ENCODE results near the gene ITPR1.

The ITPR1 gene

DNA sequence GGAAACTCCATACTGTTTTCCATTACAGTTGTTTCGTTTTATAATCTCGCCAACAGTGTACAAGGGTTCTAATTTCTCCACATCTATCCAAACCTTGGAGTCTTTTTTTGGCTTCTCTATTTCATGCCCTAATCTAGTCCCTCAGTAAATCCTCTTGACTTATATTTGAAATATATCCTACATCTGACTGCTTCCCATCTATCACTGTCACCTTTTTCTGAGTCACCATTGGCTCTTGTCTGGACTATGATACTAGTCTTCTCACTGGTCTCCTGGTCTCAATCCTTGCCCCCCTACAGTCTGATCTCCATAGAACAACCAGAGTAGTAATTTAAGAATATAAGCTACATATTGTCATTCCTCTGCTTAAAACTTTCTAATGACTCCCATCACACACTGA, 80.0 kb downstream of the ITPR1 start:
- TF ChIP-seq, protein P1, sequence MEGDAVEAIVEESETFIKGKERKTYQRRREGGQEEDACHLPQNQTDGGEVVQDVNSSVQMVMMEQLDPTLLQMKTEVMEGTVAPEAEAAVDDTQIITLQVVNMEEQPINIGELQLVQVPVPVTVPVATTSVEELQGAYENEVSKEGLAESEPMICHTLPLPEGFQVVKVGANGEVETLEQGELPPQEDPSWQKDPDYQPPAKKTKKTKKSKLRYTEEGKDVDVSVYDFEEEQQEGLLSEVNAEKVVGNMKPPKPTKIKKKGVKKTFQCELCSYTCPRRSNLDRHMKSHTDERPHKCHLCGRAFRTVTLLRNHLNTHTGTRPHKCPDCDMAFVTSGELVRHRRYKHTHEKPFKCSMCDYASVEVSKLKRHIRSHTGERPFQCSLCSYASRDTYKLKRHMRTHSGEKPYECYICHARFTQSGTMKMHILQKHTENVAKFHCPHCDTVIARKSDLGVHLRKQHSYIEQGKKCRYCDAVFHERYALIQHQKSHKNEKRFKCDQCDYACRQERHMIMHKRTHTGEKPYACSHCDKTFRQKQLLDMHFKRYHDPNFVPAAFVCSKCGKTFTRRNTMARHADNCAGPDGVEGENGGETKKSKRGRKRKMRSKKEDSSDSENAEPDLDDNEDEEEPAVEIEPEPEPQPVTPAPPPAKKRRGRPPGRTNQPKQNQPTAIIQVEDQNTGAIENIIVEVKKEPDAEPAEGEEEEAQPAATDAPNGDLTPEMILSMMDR (IDR thresholded peaks at IDR 0.05; ENCODE audit: low read depth, low read length, missing control alignments) = no peak
- DNase-seq (ENCODE audit: low read depth) = no peak
- H3K4me3 ChIP-seq (ENCODE audit: low read depth, low read length) = no peak overlapping the region
- in situ Hi-C loops (cut with HindIII; ENCODE audit: low sequenced_read_pairs) = no loop called here

GRCh38 chr3:4574426-4574965, 81.3 kb downstream of the ITPR1 start:
- DNase-seq (ENCODE audit: low read depth) = no peak
- H3K4me3 ChIP-seq (ENCODE audit: low read depth, low read length) = no peak overlapping the region
- TF ChIP-seq, protein P1 (IDR thresholded peaks at IDR 0.05; ENCODE audit: low read depth, low read length, missing control alignments) = no peak
- in situ Hi-C loops (cut with HindIII; ENCODE audit: low sequenced_read_pairs) = no loop called here

- TF ChIP-seq, protein P1 (IDR thresholded peaks at IDR 0.05; ENCODE audit: low read depth, low read length, missing control alignments) = no peak
- in situ Hi-C loops (cut with HindIII; ENCODE audit: low sequenced_read_pairs) = no loop called here
- no peak overlapping the region for H3K4me3 ChIP-seq (ENCODE audit: low read depth, low read length)
- no peak for DNase-seq (ENCODE audit: low read depth)
Observed at GRCh38 chr3:4575381-4575780, 82.2 kb downstream of the ITPR1 start.

- in situ Hi-C loops (cut with HindIII; ENCODE audit: low sequenced_read_pairs) = no loop called here
- no peak overlapping the region for H3K4me3 ChIP-seq (ENCODE audit: low read depth, low read length)
- TF ChIP-seq, protein P1 (IDR thresholded peaks at IDR 0.05; ENCODE audit: low read depth, low read length, missing control alignments) = no peak
- no peak for DNase-seq (ENCODE audit: low read depth)
Observed at GRCh38 chr3:4577721-4578120, 84.6 kb downstream of the ITPR1 start.

GRCh38 chr3:4580346-4581123, 87.4 kb downstream of the ITPR1 start:
- TF ChIP-seq, protein P1 (IDR thresholded peaks at IDR 0.05; ENCODE audit: low read depth, low read length, missing control alignments) = no peak
- DNase-seq (ENCODE audit: low read depth) = no peak
- H3K4me3 ChIP-seq (ENCODE audit: low read depth, low read length) = no peak overlapping the region
- in situ Hi-C loops (cut with HindIII; ENCODE audit: low sequenced_read_pairs) = no loop called here

DNA sequence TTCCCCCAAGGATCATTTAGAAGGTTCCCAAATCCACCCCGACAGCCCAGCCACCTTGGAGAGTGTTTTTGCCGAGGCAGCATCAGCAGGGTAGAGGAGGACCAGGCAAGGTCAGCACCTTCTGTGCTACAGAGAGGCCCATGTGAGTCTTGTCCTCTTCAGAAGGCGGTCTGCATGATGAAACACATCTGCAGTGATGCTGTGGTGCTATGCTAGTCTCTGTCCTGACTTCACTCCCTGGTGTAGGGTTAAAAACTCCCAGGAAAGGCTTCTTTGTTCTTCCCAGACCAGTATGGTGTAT, 87.9 kb downstream of the ITPR1 start:
- DNase-seq (ENCODE audit: low read depth) = no peak
- TF ChIP-seq, protein P1 (IDR thresholded peaks at IDR 0.05; ENCODE audit: low read depth, low read length, missing control alignments) = no peak
- in situ Hi-C loops (cut with HindIII; ENCODE audit: low sequenced_read_pairs) = no loop called here
- H3K4me3 ChIP-seq (ENCODE audit: low read depth, low read length) = no peak overlapping the region

Measured in astrocyte of the cerebellum (primary cell).